ENCODE results near the gene BEST3. TPM values are rescaled to one million over a fixed set of nuclear protein-coding genes. Genes with fewer than 3 reads are reported as not detected.

The BEST3 gene
- total and polyA plus RNA-seq, 2 donors (not counting 1 experiment from before 2014, with no cell fraction given), result not detected

DNA sequence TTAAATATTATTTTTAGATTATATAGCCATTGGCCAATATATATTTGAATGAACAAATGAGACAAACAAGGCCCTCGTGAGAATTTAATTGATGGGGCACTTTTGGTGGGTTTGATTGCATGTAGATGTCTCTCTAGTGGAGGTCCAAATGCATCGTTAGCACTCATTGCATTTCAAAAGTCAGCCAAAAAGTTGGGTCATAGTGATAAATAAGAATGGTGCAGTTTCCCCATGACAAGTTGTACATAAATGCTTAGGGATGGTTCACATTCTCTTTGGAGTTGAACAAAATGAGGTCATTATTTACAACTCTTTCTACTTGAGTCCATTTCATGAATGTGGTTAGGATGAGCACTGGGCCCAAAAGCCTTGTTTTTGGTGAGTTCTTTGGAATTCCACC is 1.0 kb downstream of the BEST3 start:
- Histone ChIP-seq H3K36me3 (replicated peaks in 1 of 2; ENCODE audit: control extremely low read depth in 1 of 2, control insufficient read depth in 1 of 2, extremely low read depth in 1 of 2, insufficient read depth in 2 of 2, low read length in 1 of 2) (no peaks in the 10 kb centered on the region), H4K20me1 (ENCODE audit: control insufficient read depth, insufficient read depth, low read length, poor library complexity, severe bottlenecking) (no peaks in the 10 kb centered on the region), H3K9ac (ENCODE audit: low read length) (no peak overlapping the region), H2AFZ (ENCODE audit: insufficient read depth, low read depth, low read length, poor library complexity, severe bottlenecking) (no peak overlapping the region), H3K79me2 (ENCODE audit: control insufficient read depth, insufficient read depth, low read length) (no peaks in the 10 kb centered on the region), H3K4me2 (replicated peaks; ENCODE audit: low read depth, low read length, poor library complexity, severe bottlenecking) (no peak overlapping the region), H3K27ac (ENCODE audit: low read length in 2 of 2) (no peak overlapping the region), H3K9me3 (ENCODE audit: control extremely low read depth in 1 of 3, control insufficient read depth in 2 of 3, insufficient read depth in 1 of 3, low read length in 2 of 3) (no peaks in the 10 kb centered on the region), H3K4me3 (ENCODE audit: control extremely low read depth in 1 of 5, extremely low read depth in 1 of 5, insufficient read depth in 1 of 5, low read depth in 2 of 5, low read length in 4 of 5) (no peak overlapping the region), H3K27me3 (replicated peaks in 1 of 4; ENCODE audit: control extremely low read depth in 1 of 4, control insufficient read depth in 3 of 4, insufficient read depth in 4 of 4, low read length in 3 of 4) (peaks cover 0 to 5% (median 0%) of the 10 kb centered on the region in 4 experiments), H3K4me1 (ENCODE audit: control insufficient read depth in 2 of 2, insufficient read depth in 2 of 2, low read length in 2 of 2) (no peaks in the 10 kb centered on the region)
- no peak for ATAC-seq (ENCODE audit: low read depth)
- Mint-ChIP-seq H3K9me3 (ENCODE audit: insufficient read depth) (no peaks in the 10 kb centered on the region), H3K4me1 (no peaks in the 10 kb centered on the region), H3K27ac (no peak overlapping the region), H3K27me3 (peaks cover 9% of the 10 kb centered on the region), H3K4me3 (no peak overlapping the region)
- ChIA-PET CTCF (no interaction called here), POLR2A (no interaction called here)
- DNase-seq, result no peak
- TF ChIP-seq EZH2 (IDR thresholded peaks at IDR 0.05; ENCODE audit: borderline replicate concordance, insufficient read depth, low read depth, low read length, poor library complexity, severe bottlenecking), result no peak
- TF ChIP-seq, protein P1, sequence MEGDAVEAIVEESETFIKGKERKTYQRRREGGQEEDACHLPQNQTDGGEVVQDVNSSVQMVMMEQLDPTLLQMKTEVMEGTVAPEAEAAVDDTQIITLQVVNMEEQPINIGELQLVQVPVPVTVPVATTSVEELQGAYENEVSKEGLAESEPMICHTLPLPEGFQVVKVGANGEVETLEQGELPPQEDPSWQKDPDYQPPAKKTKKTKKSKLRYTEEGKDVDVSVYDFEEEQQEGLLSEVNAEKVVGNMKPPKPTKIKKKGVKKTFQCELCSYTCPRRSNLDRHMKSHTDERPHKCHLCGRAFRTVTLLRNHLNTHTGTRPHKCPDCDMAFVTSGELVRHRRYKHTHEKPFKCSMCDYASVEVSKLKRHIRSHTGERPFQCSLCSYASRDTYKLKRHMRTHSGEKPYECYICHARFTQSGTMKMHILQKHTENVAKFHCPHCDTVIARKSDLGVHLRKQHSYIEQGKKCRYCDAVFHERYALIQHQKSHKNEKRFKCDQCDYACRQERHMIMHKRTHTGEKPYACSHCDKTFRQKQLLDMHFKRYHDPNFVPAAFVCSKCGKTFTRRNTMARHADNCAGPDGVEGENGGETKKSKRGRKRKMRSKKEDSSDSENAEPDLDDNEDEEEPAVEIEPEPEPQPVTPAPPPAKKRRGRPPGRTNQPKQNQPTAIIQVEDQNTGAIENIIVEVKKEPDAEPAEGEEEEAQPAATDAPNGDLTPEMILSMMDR (IDR thresholded peaks at IDR 0.05), result no peak
- intact Hi-C loops (cut with micrococcal nuclease), result no loop called here
- 85% methylated on average over 2 of the region's 2 CpGs for WGBS (ENCODE audit: insufficient coverage)

DNA sequence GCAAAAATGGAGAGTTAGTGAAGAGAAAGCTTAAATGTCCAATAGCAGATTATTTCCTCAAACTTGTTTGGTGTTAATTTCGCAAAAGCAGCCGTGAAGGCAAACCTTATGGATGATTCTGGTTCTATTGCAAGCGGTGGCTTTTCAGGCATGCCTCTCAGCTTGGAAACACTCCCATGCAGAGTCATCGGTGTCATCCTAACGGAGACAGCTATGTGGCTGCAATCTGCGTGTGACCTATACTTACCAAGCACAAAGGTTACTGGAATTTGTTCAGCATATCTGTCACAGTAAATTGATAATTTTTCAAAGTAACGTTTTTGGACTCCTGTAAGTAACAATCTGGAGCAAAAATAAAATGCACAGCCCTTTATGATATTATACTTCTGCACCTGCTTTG is 5.0 kb downstream of the BEST3 start:
- POLR2A ChIA-PET, result no interaction called here
- Histone ChIP-seq H3K4me3 (ENCODE audit: control extremely low read depth in 1 of 5, extremely low read depth in 1 of 5, insufficient read depth in 1 of 5, low read depth in 2 of 5, low read length in 4 of 5) (no peak overlapping the region), H3K4me2 (replicated peaks; ENCODE audit: low read depth, low read length, poor library complexity, severe bottlenecking) (no peak overlapping the region), H3K9ac (ENCODE audit: low read length) (no peak overlapping the region), H2AFZ (ENCODE audit: insufficient read depth, low read depth, low read length, poor library complexity, severe bottlenecking) (no peak overlapping the region), H3K36me3 (replicated peaks in 1 of 2; ENCODE audit: control extremely low read depth in 1 of 2, control insufficient read depth in 1 of 2, extremely low read depth in 1 of 2, insufficient read depth in 2 of 2, low read length in 1 of 2) (no peaks in the 10 kb centered on the region), H3K9me3 (ENCODE audit: control extremely low read depth in 1 of 3, control insufficient read depth in 2 of 3, insufficient read depth in 1 of 3, low read length in 2 of 3) (no peaks in the 10 kb centered on the region), H4K20me1 (ENCODE audit: control insufficient read depth, insufficient read depth, low read length, poor library complexity, severe bottlenecking) (no peaks in the 10 kb centered on the region), H3K27me3 (replicated peaks in 1 of 4; ENCODE audit: control extremely low read depth in 1 of 4, control insufficient read depth in 3 of 4, insufficient read depth in 4 of 4, low read length in 3 of 4) (peaks cover 0 to 3% (median 0%) of the 10 kb centered on the region in 4 experiments), H3K79me2 (ENCODE audit: control insufficient read depth, insufficient read depth, low read length) (no peaks in the 10 kb centered on the region), H3K4me1 (ENCODE audit: control insufficient read depth in 2 of 2, insufficient read depth in 2 of 2, low read length in 2 of 2) (no peaks in the 10 kb centered on the region), H3K27ac (ENCODE audit: low read length in 2 of 2) (no peak overlapping the region)
- 95% methylated on average over 5 of the region's 7 CpGs for WGBS (ENCODE audit: insufficient coverage)
- Mint-ChIP-seq H3K9me3 (ENCODE audit: insufficient read depth) (no peaks in the 10 kb centered on the region), H3K27me3 (peaks cover 14% of the 10 kb centered on the region), H3K4me1 (no peaks in the 10 kb centered on the region), H3K27ac (no peak overlapping the region), H3K4me3 (no peak overlapping the region)
- CTCF ChIA-PET, result no interaction called here
- no peak for DNase-seq
- TF ChIP-seq EZH2 (IDR thresholded peaks at IDR 0.05; ENCODE audit: borderline replicate concordance, insufficient read depth, low read depth, low read length, poor library complexity, severe bottlenecking), result no peak
- TF ChIP-seq, protein P1 (IDR thresholded peaks at IDR 0.05), result no peak
- intact Hi-C loops (cut with micrococcal nuclease), result no loop called here
- ATAC-seq (ENCODE audit: low read depth), result no peak
